Stimulated activated naive CD8-positive, alpha-beta T cell treated with anti-CD3 and anti-CD28 coated beads, Interleukin-15, Interleukin-2, amounts not matched to agents 100 U/mL and 50 U/mL, for 24 hours (primary cell): Measurements from ENCODE around the gene ZBTB38.

Experiments
- ATAC-seq: fragments of 150-1000 bp; cut with Tn5 transposase; one replicate; pipeline ENCODE4 v1.10.0; 2021
- DNase-seq: peaks from one replicate; pipeline ENCODE4 v3.0.0; 2021

ZBTB38 gene

DNA sequence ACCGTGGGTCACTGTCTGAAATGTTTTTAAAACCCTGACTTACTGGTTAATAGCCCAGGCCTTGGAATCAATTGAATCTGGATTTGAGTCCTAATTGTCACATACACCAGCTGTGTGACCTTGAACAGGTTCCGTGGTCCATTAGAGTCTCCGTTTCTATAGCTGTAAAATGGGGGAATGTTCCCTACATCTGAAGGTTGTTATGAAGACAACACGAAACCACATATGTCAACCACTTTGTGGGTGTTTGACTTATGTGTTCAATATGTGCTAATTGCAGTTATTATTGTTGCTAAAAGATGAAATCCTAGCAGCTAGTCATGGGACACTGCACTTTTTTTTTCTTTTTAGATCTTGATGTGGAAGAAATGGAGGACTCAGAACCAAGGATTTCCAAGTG lies 35.3 kb downstream of the ZBTB38 start:
- DNase-seq, result no peak
- no peak for ATAC-seq

DNA sequence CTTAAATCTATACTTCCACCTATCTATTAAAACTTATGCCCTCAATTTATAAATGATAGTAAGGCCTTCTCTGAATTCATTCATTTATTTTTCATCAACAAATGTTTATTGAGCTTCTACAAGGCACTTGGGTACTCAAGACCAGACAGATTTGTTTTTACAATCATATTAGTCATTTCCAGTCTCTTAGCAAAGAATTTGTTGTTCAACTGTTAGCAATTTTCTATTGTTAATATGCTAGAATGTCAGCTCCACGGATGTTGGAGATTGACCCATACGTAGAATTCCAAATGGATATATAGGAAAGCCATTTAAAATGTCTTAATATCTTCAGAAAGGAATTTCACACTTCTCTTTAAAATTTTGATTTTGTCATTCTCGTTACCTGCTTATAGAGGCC lies 36.7 kb downstream of the ZBTB38 start:
- DNase-seq (no peak), ATAC-seq (no peak)

DNA sequence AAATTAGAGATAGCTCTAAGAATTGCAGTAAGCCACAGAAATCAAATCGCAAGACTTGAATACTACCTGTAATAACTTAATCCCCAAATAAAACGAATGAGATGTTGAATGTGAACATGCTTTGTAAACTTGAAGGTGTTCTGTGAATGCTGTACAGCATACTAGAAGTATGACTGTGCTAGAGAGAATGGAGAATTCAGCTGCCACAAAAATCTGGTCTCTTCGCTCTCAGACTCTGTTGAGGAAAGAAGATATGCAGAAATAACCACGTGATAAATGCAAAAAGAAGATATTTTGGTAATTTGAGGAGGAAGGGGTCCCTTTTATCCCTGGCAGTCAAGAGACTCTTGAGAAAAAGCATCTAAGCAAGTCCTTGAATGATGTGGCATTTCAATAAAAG lies 37.3 kb downstream of the ZBTB38 start:
- ATAC-seq (no peak), DNase-seq (no peak)

DNA sequence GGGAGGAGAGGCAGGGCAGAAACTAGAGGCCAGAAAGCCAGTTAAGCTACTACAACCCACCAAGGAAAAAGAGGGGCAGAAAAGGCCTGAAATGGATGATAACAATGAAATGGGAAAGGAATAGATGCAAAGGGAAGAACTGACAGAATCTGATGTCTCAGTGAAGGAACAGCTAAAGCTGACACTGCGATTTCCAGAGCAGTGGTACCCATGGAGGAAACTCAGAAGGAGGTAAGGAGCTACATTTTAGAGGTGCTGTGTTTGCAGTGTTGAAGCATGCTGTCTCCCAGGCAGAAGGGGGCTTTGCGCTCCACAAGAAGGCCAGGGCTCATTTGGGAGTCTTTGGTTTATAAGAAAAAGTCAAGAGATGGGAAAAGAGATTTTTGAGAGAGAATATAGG lies 38.0 kb downstream of the ZBTB38 start:
- DNase-seq (no peak), ATAC-seq (no peak)

DNA sequence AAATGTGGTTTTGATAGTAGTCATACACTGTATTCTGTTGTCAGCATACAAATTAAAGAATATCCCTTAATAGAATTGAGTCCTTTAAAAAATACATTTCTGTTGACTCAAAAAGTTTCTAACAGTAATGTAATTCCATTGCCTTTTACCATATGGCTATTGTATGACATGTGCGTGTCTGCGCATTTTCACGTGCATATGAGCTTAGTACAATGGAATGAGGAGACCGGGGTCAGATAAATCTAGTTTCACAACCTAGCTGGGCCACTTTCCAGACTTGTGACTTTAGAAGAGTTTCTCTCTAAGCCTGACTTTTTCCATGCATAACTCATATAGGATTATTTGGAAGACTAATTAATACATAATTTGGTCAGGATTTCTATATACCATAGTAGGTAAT lies 38.7 kb downstream of the ZBTB38 start:
- no peak for DNase-seq
- ATAC-seq, result no peak

DNA sequence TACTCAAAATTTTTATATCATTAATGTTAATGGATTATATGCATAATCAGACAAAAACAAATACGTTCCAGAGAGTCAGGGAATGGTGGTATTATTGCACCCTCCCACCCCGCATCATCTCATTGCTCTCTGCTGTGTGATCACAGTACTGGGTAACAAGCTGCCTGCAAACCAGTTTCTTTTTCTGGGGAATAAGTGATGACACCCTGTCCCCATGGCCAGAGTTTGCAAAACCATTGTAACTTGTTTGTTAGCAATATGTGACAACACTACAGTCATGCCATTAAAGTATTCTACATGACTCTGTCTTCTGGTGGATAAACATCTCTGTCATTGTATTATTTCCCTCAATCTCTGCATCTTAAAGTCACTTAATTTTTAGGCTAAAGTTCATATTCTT lies 39.5 kb downstream of the ZBTB38 start:
- DNase-seq (no peak), ATAC-seq (no peak)

DNA sequence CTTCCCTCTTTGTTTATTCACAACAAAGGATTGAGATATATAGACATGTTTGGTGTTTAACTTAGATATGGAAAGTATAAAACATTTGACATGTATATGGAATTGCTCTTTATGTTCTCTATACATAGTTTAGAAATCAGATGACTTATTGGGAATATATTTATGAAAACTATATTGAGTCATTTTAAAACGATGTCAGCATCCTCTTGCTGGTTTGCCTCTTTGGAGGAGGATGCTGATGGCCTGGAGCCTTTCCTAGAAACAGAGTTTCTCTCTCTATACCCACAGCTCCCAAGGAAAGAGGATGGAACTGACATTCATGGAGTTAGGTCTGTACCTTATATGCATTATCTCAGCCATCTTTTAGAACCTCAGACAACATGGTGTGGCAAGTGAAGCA lies 40.3 kb downstream of the ZBTB38 start:
- ATAC-seq (no peak), DNase-seq (no peak)

DNA sequence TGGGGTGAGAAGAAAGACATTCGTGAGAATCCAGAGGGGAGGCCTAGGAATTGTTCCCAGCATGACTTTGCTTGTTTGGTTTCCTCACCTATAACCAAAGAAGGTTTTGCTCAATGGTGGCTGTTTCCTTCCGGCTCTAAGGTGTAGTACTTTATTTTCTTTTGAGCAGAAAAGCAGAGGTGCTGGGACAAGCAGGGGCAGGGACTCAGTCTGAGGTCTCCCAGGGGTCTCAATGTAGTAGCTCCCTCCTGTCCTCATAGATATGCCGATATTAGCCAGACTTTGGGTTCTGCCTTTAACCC lies 41.6 kb downstream of the ZBTB38 start:
- no peak for ATAC-seq

DNA sequence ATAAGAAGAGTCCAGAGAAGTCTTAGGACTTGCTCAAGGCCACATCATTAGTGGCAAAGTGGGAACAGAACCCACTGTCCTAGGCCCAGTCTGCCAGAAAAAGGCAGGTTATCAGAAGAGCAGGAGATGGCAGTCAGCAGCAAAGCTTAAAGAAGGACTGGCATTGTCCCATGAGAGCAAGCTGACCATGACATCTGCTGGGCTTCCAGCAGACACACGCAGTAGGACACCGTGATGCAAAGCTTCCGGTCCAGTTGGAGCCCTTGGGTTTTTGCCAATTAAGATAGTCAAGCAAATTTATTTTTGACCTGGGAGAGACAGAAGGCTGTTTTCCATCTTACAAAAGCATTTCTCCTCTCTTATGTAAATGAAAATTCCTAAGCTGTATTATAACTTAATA lies 42.1 kb downstream of the ZBTB38 start:
- no peak for DNase-seq
- ATAC-seq, result no peak

More for the DNA sequence above, 41.6 kb downstream of the ZBTB38 start:
- DNase-seq, result no peak

DNA sequence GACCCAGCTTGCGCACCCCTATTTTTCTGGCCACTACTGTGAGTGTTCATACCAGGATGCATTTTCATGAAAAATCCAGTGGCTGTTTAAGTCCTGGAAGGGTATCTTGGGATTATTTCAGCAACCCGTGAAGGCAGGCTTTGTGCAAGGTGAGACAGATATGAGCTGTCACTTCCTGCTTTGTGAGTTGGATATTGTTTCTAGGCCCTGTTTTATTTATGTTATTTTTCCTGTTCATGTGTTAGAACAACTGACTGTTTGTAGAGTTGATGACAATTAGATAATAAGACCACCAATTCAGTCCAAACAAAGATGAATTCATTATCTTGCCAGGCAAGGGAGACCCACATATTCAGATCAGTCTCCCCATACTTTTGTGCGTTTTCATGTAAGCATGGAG lies 42.5 kb downstream of the ZBTB38 start:
- no peak for DNase-seq
- no peak for ATAC-seq

DNA sequence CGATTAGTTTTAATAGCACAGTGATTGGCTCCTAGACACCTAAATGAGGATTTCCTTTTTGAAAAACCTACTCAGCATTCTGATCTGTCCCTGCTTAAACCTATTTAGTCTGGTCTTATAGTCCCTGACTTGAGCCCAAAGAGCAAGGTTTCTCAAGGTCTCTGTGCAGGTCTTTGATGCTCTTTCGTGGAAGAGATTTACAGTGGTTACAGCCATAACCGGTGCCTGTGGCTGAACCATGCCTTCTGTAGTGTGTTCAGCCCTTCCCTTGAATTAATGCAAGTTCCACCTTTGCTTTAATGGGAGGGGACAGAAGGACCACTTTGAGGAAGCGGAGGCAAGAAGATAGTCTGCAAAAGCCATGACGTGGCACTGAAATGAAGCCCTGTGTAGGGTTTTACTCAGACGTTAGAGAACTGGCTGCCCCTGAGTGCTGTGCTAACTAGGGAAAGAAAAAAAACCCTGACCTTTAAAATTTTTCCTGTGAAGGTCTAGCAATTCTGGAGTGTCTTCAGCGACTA lies 43.0 kb downstream of the ZBTB38 start:
- ATAC-seq (peak; percentile 77), DNase-seq (peak; percentile 50)

DNA sequence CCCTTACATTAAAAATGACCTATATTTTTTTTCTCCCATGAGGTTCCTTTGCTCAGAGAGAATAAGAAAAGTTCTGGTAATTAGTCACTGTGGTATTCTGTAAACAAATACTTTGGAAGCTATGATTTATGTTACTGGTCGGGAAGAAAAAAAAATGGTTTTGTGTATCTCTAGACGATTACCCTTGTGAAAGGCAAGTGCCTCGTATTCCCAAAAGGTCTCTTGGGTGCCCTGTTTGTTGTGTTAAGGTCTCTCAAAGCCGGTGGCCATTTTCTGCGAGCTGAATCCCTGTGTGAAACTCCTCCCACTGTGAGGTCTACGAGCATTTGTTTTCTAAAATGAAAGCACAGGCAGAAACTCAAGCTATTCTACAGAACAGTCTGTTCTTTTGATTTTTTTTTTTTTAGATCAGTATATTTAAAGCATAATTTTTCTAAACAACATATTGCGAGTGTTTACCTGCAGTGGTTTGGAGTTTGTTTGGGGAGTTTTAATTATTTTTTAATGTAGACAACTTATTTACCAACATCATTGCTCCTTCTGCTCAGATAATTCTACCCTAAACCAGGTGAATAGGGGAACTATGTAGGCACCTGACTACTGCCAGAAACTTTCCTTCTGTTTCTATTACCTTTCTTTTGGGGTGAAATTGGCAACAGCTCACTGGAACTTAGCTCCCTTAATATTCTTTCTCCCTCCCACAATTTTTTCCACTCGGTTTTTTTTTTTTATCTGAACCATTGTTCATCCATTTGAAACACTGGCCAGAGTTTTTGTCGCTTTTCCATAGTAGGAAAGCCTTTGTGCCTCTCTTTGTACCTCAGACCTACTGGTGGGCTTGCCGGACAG lies 44.0 kb downstream of the ZBTB38 start:
- DNase-seq, result peak; percentile 54
- no peak for ATAC-seq

DNA sequence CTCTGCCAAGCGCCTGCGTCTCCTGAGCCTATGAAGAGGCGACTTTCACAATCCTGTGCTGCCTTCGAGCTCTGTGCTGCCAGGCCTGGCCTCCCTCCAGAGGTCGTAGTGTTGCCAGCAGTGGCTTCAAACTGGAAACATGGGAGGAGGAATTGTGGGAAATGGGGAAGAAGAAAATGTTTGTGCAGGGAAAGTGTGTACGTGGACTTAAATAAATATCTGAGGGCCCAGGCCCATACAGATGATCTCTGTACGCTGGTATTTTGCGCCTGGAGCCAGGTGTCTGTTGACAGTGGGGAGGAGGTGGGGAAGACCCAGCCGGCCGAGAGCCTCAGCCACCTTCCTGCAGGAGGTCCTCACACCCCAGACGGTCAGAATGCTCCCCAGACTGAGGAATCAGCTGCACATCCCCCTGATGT lies 44.6 kb downstream of the ZBTB38 start:
- ATAC-seq (no peak), DNase-seq (peak; percentile 20)

DNA sequence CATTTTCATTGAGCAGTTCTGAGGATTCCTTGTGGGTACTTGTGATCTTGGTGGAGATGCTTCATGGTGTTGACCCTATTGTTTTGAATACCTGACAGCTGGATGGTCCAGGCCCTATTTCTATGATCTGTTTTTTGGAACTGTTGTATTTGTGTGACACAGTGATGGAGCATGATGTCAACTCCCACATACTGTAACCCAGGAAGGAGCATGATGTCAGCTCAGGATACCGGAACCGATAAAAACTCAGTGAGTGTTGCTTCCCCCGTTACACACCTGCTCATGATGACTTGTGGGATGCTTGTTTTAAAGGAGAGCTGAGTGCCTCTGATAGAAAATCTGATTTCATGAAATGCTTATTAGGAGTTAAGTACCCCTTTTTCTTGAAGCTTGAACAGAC lies 45.1 kb downstream of the ZBTB38 start:
- ATAC-seq, result no peak
- DNase-seq, result no peak

DNA sequence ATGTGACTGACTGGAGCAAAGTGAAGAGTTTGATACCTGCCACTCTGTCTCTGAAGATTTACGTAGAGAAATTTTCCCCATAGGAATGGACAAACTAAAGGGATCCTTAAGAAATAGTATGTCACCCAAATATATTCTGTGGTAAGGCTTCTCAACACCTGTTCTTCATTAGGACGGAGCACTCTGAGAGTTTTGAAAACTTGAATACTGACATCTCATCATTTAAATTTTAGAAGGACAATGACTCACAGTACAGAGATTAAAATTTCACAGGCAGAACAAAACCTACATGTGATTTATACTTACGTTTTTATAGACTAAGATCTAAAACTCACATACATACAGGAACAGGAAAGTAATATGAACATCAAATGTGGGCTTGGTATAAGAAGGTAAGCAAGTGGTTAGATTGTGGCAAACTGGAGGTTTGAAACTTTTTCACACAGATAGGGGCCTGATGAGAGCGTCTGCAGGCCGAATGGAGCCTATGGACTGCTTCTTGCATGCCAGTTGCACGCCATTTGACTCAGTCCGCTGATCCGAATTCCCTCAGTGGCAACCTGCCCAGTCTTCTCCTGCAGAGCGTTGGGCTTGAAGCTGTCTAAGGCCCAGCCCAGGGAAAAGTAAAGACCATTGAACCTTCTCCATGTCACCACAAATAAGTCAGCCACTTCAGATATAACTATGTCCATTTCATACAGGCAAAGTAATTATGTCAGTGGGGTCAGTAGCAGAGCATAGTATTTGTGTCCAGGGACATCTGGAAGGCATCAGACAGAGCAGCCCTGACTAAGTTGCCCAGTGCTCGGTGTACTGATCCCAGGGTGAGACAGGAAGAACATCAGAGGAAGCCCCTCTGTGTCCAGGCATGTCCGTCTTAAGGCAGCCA lies 45.7 kb downstream of the ZBTB38 start:
- ATAC-seq (peak; percentile 57), DNase-seq (peak; percentile 19)

DNA sequence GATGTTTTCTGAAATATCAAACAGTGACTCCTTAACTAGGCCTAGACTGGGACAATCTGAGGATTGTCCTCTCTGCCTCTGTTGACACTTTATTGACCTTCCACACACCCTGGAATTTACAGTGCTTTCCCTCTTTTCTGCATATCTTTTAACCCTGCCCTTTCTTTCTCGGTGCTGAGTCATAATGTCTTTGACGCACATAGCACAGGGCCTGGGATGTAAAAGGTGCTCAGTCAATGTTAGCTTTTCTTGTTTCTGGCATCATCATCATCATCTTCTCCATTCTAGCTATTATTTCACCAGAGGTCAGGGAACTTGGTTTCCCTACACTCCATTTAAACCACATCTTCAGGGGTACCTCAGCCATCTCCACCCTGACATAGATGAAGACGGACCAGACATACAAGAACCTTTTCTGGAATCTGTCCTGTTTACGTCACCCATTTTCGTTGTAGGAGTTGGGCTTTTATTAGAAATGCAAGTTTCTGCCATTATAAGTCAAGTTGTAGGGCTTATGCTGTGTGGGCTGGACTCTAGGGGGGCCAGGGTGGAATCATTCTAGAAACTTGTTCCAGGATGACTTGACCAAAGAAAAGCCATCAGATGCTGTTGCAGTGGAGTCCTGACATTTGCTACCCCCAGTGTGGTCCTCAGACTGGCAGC lies 46.6 kb downstream of the ZBTB38 start:
- no peak for DNase-seq
- ATAC-seq, result no peak

DNA sequence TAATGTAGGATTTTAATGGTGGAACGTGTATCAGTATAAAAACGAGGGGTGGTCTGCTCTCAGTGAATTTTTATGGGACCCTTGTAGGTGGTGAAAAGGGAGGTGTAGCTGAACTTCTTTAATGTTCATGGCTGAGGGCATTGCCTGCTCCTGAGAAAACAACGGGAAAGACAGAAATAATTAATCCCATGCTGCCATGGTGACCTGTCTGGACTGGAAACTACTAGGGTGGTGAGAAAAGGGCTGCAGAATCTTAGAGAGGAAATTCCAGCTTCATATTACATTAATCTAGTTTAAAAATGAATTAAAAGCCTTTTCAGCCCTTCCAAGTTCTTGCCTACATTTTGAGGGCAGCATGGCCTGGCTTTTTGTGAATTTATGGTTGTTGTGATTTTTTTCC lies 47.6 kb downstream of the ZBTB38 start:
- DNase-seq, result no peak
- ATAC-seq, result no peak
